Effector memory CD8-positive, alpha-beta T cell (primary cell): ENCODE measurements around the gene ZNF384.

Experiments
- ATAC-seq: fragments of 150-1000 bp; cut with Tn5 transposase; replicated peaks from 2 replicates; pipeline ENCODE4 v1.10.0; 2021; ENCODE audit warnings: mild to moderate bottlenecking, moderate library complexity
- DNase-seq, 3 experiments: peaks; one replicate each; pipeline ENCODE4 v3.0.0; 2021
- H3K27ac Mint-ChIP-seq, 2 donors: one replicate each; pipeline ENCODE4 v1.8.0; 2022; ENCODE audit warnings: mild to moderate bottlenecking in 2 of 2, mixed read lengths in 2 of 2, moderate library complexity in 2 of 2
- H3K27me3 Mint-ChIP-seq, 2 donors: one replicate each; pipeline ENCODE4 v1.8.0; 2022; ENCODE audit warnings: mixed read lengths in 2 of 2
- H3K36me3 Mint-ChIP-seq: one replicate; pipeline ENCODE4 v1.8.0; 2022; ENCODE audit warnings: mild to moderate bottlenecking, moderate library complexity, mixed read lengths; ENCODE audit not compliant: insufficient read depth
- H3K4me1 Mint-ChIP-seq, 2 donors: one replicate each; pipeline ENCODE4 v1.8.0; 2022; ENCODE audit warnings: low read depth in 2 of 2, mixed read lengths in 2 of 2
- H3K4me3 Mint-ChIP-seq, 2 donors: one replicate each; pipeline ENCODE4 v1.8.0; 2022; ENCODE audit warnings: mild to moderate bottlenecking in 2 of 2, mixed read lengths in 2 of 2, moderate library complexity in 2 of 2
- H3K9me3 Mint-ChIP-seq, 2 donors: one replicate each; pipeline ENCODE4 v1.8.0; 2022; ENCODE audit warnings: mixed read lengths in 2 of 2

Gene ZNF384

GRCh38 chr12:6639151-6639801, 49.9 kb downstream of the ZNF384 start:
- no peaks in the 10 kb centered on the region for H3K27me3 Mint-ChIP-seq
- ATAC-seq (no peak), DNase-seq (no peak)
- H3K4me1 Mint-ChIP-seq: peaks cover 18% of the 10 kb centered on the region in 2 donors
- H3K9me3 Mint-ChIP-seq: peaks cover 0 to under 1% of the 10 kb centered on the region in 2 donors
- no peak overlapping the region for H3K4me3 Mint-ChIP-seq
- no peak overlapping the region for H3K27ac Mint-ChIP-seq
- H3K36me3 Mint-ChIP-seq: no peaks in the 10 kb centered on the region

GRCh38 chr12:6638305-6638704, 50.9 kb downstream of the ZNF384 start:
- no peak for ATAC-seq
- H3K4me3 Mint-ChIP-seq: no peak overlapping the region
- H3K4me1 Mint-ChIP-seq: peaks cover 23% of the 10 kb centered on the region in 2 donors
- no peak for DNase-seq
- no peaks in the 10 kb centered on the region for H3K27me3 Mint-ChIP-seq
- H3K9me3 Mint-ChIP-seq: no peaks in the 10 kb centered on the region
- H3K27ac Mint-ChIP-seq: no peak overlapping the region
- H3K36me3 Mint-ChIP-seq: no peaks in the 10 kb centered on the region

GRCh38 chr12:6635856-6636531, 53.2 kb downstream of the ZNF384 start, which contains the start of gene LPAR5:
Gene LPAR5, minus strand, starts transcription at chr12:6635959. Its CDS starts 14,711 bp downstream, at chr12:6621248.
- Mint-ChIP-seq H3K9me3 (no peaks in the 10 kb centered on the region), H3K27me3 (no peaks in the 10 kb centered on the region), H3K36me3 (peaks cover 6% of the 10 kb centered on the region), H3K27ac (peak within 1 kb of the TSS; percentile 85 to 92), H3K4me3 (peak within 1 kb of the TSS; percentile 84 to 85), H3K4me1 (peaks cover 44 to 45% of the 10 kb centered on the region in 2 donors)
- DNase-seq: no peak
- peak; percentile 58 for ATAC-seq

GRCh38 chr12:6635375-6635855, 53.8 kb downstream of the ZNF384 start:
- ATAC-seq (peak; percentile 58), DNase-seq (peak in 2 of 3 experiments; percentile 21 to 39)
- H3K27me3 Mint-ChIP-seq: no peaks in the 10 kb centered on the region
- peaks cover 6% of the 10 kb centered on the region for H3K36me3 Mint-ChIP-seq
- no peaks in the 10 kb centered on the region for H3K9me3 Mint-ChIP-seq
- peak overlapping the region; percentile 84 to 85 for H3K4me3 Mint-ChIP-seq
- peaks cover 50 to 51% of the 10 kb centered on the region in 2 donors for H3K4me1 Mint-ChIP-seq
- peak overlapping the region; percentile 85 to 92 for H3K27ac Mint-ChIP-seq

- Mint-ChIP-seq H3K9me3 (no peaks in the 10 kb centered on the region), H3K36me3 (peaks cover 22% of the 10 kb centered on the region), H3K27me3 (no peaks in the 10 kb centered on the region), H3K27ac (peak overlapping the region; percentile 96 to 97), H3K4me1 (peaks cover 59 to 64% of the 10 kb centered on the region in 2 donors), H3K4me3 (peak overlapping the region; percentile 84 to 88)
- ATAC-seq: peak; percentile 64
- DNase-seq: peak; percentile 39 to 50 (median 41)
Observed at GRCh38 chr12:6632026-6632983, 56.9 kb downstream of the ZNF384 start.

GRCh38 chr12:6631549-6631961, 57.6 kb downstream of the ZNF384 start:
- peak; percentile 26 for ATAC-seq
- DNase-seq: no peak
- H3K27ac Mint-ChIP-seq: peak overlapping the region; percentile 96 to 97
- no peaks in the 10 kb centered on the region for H3K9me3 Mint-ChIP-seq
- H3K27me3 Mint-ChIP-seq: no peaks in the 10 kb centered on the region
- peak overlapping the region; percentile 84 to 88 for H3K4me3 Mint-ChIP-seq
- peaks cover 29% of the 10 kb centered on the region for H3K36me3 Mint-ChIP-seq
- peaks cover 61 to 69% of the 10 kb centered on the region in 2 donors for H3K4me1 Mint-ChIP-seq

- DNase-seq: no peak
- Mint-ChIP-seq H3K27ac (peak overlapping the region; percentile 96 to 97), H3K9me3 (no peaks in the 10 kb centered on the region), H3K36me3 (peaks cover 35% of the 10 kb centered on the region), H3K4me1 (peaks cover 54 to 63% of the 10 kb centered on the region in 2 donors), H3K4me3 (peak overlapping the region; percentile 84 to 88), H3K27me3 (no peaks in the 10 kb centered on the region)
- no peak for ATAC-seq
Observed at GRCh38 chr12:6630736-6631135, 58.4 kb downstream of the ZNF384 start.

GRCh38 chr12:6627616-6628015, 61.6 kb downstream of the ZNF384 start:
- H3K36me3 Mint-ChIP-seq: peaks cover 52% of the 10 kb centered on the region
- H3K27ac Mint-ChIP-seq: peak overlapping the region; percentile 67 to 85
- ATAC-seq (peak; percentile 69), DNase-seq (peak in 1 of 3 experiments; percentile 15)
- no peaks in the 10 kb centered on the region for H3K9me3 Mint-ChIP-seq
- no peaks in the 10 kb centered on the region for H3K27me3 Mint-ChIP-seq
- H3K4me1 Mint-ChIP-seq: peaks cover 36 to 44% of the 10 kb centered on the region in 2 donors
- H3K4me3 Mint-ChIP-seq: peak overlapping the region; percentile 79 to 84

- peaks cover 28 to 37% of the 10 kb centered on the region in 2 donors for H3K4me1 Mint-ChIP-seq
- peaks cover 53% of the 10 kb centered on the region for H3K36me3 Mint-ChIP-seq
- H3K9me3 Mint-ChIP-seq: no peaks in the 10 kb centered on the region
- H3K4me3 Mint-ChIP-seq: peak overlapping the region; percentile 79 to 84
- H3K27ac Mint-ChIP-seq: peak overlapping the region; percentile 67 to 85
- DNase-seq: no peak
- ATAC-seq: peak; percentile 26
- no peaks in the 10 kb centered on the region for H3K27me3 Mint-ChIP-seq
Observed at GRCh38 chr12:6626654-6627283, 62.4 kb downstream of the ZNF384 start.

- ATAC-seq (no peak), DNase-seq (no peak)
- no peak overlapping the region for H3K27ac Mint-ChIP-seq
- no peaks in the 10 kb centered on the region for H3K9me3 Mint-ChIP-seq
- peaks cover 13 to 14% of the 10 kb centered on the region in 2 donors for H3K4me1 Mint-ChIP-seq
- peak overlapping the region in 1 of 2 donors; percentile 40 for H3K4me3 Mint-ChIP-seq
- H3K36me3 Mint-ChIP-seq: peaks cover 26% of the 10 kb centered on the region
- H3K27me3 Mint-ChIP-seq: no peaks in the 10 kb centered on the region
Observed at GRCh38 chr12:6620885-6621274, 68.3 kb downstream of the ZNF384 start.

GRCh38 chr12:6620137-6620884, 68.9 kb downstream of the ZNF384 start:
- peaks cover 13 to 14% of the 10 kb centered on the region in 2 donors for H3K4me1 Mint-ChIP-seq
- H3K27ac Mint-ChIP-seq: peak overlapping the region in 1 of 2 donors; percentile 23
- peaks cover 26% of the 10 kb centered on the region for H3K36me3 Mint-ChIP-seq
- H3K27me3 Mint-ChIP-seq: no peaks in the 10 kb centered on the region
- peak; percentile 52 for ATAC-seq
- H3K4me3 Mint-ChIP-seq: peak overlapping the region in 1 of 2 donors; percentile 40
- H3K9me3 Mint-ChIP-seq: no peaks in the 10 kb centered on the region
- no peak for DNase-seq
